AG09309 (cell line): ENCODE data around the gene UBP1.
"Not testable (repeated sequence)": the region's sequence is repeated elsewhere in the genome, so short reads cannot be mapped to it uniquely, and the experiment has no call there.

Experiments
- DNase-seq: peaks from one replicate; pipeline ENCODE4 v3.0.0-alpha.2; 2010; ENCODE audit warnings: low read depth
- H3K4me3 ChIP-seq: 2 replicates; pipeline ENCODE4 v1.5.1; 2011; ENCODE audit warnings: mild to moderate bottlenecking, low read depth, low read length, moderate library complexity; ENCODE audit not compliant: control insufficient read depth
- TF ChIP-seq, protein P1 (sequence below): IDR thresholded peaks from 2 replicates; pipeline ENCODE4 v1.5.1; 2011; ENCODE audit warnings: mild to moderate bottlenecking, low read depth, low read length, inconsistent platforms; ENCODE audit not compliant: insufficient read depth, control insufficient read depth; ENCODE audit errors: missing control alignments

UBP1 gene

DNA sequence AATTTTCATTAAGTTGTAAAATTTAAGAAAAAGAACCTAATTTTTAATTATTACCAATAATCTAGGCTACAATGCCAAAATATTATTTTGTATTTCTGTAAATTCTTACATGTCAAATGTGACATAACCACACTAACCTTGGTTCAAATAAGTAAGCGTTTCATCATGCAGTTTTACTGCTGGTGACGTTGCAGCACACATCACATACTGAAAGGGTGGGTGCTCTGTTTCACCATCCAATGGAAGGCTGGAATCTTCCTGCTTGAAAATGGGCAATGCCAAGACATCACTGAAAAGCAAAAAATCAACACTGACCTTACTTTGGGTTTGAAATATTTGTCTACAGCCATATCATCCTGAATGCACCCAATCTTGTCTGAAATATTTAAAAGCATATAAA is 14.8 kb downstream of the UBP1 start:
- DNase-seq = no peak
- H3K4me3 ChIP-seq = no peak overlapping the region
- TF ChIP-seq, protein P1, sequence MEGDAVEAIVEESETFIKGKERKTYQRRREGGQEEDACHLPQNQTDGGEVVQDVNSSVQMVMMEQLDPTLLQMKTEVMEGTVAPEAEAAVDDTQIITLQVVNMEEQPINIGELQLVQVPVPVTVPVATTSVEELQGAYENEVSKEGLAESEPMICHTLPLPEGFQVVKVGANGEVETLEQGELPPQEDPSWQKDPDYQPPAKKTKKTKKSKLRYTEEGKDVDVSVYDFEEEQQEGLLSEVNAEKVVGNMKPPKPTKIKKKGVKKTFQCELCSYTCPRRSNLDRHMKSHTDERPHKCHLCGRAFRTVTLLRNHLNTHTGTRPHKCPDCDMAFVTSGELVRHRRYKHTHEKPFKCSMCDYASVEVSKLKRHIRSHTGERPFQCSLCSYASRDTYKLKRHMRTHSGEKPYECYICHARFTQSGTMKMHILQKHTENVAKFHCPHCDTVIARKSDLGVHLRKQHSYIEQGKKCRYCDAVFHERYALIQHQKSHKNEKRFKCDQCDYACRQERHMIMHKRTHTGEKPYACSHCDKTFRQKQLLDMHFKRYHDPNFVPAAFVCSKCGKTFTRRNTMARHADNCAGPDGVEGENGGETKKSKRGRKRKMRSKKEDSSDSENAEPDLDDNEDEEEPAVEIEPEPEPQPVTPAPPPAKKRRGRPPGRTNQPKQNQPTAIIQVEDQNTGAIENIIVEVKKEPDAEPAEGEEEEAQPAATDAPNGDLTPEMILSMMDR = no peak

DNA sequence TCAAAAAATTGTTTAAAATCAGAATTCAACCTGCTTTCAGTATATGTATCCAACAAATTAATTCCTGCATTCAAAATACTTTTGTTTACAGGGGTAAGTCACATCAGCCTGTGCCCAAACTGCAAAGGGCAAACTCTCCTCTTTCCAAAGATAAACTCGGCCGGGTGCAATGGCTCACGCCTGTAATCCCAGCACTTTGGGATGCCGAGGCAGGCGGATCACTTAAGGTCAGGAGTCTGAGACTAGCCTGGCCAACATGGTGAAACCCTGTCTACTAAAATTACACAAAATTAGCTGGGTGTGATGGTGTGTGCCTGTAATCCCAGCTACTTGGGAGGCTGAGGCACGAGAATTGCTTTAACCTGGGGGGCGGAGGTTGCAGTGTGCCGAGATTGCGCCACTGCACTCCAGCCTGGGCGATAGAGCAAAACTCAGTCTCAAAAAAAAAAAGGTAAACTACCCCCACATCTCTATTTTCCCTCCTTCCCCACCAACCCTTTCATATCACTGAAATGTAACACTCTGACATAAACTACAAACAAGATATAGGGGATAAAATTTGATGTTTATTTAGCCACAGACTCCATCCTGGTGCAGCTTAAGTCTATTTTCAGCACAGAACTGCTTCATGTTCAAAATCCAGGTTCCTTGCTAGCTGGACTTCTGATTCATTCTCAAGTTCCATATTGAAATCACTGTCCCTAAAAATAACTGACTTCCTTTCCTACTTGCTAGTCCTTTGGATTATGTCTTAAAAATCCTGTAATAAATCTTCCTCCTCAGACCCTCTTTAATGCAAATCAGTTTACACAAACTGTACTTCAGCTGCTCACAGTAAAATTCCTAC is 15.4 kb downstream of the UBP1 start:
- TF ChIP-seq, protein P1 = no peak
- no peak for DNase-seq
- H3K4me3 ChIP-seq = no peak overlapping the region

DNA sequence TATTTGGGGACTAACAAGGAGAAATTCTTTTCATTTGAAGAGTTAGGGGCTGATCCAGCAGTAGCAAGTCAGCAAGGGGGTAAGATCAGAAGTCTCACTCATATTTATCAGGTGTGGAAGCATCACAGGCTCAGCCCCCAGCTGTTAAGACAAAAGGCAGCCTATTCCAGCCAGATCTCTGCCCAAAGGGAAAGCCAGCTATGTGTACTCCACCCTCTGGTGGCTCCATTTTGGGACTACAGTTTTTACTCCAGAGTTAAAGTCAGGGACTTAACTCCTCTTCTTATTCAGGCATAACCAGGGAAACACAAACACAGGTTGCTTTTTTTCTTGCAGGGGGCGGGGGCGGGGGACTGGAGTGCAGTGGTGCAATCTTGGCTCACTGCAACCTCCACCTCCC is 19.2 kb downstream of the UBP1 start:
- TF ChIP-seq, protein P1 = no peak
- no peak for DNase-seq
- H3K4me3 ChIP-seq = no peak overlapping the region

DNA sequence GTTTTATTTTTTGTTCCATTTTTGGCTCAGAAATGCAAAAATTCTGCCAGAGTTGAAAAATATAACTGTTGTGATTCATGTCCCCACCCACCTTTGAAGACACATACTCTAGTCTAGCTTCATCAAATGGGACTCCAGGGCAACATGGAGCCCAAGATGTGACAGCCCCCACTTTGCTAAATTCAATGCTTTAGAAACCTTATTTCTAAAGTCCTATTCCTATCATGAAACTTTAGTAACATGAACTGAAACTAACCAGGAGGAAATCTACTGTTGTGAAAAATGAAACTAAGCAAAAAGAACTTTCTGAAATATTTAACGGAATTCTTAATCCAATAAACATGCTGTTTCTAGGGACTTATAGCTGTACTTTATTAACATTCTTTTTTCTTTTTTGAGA is 20.3 kb downstream of the UBP1 start:
- TF ChIP-seq, protein P1 = no peak
- DNase-seq = no peak
- H3K4me3 ChIP-seq = no peak overlapping the region

DNA sequence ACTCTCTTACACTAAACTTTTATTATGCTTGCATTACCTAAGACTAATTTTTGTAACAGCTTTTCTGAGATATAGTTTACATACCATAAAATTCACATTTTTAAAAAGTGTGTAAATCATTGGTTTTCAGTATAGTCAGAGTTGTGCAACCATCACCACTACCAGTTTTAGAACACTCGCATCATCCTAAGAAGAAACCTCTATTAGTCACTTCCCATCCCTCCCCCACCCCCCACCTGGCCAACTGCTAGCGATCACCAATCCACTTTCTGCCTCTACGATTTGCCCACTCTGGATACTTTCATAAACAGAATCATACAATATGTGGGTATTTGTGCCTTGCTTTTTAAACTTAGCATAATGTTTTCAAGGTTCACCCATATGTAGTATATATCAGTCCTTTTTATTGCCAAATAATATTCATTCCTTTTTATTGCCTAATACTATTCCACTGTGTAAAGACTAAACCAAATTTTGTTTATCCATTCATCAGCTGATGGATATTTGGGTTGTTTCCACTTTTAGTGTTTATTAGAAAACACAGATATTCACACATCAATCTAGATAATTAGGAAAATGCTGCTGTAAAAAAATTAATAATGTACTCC is 23.0 kb downstream of the UBP1 start:
- H3K4me3 ChIP-seq = no peak overlapping the region
- no peak for DNase-seq
- TF ChIP-seq, protein P1 = no peak

DNA sequence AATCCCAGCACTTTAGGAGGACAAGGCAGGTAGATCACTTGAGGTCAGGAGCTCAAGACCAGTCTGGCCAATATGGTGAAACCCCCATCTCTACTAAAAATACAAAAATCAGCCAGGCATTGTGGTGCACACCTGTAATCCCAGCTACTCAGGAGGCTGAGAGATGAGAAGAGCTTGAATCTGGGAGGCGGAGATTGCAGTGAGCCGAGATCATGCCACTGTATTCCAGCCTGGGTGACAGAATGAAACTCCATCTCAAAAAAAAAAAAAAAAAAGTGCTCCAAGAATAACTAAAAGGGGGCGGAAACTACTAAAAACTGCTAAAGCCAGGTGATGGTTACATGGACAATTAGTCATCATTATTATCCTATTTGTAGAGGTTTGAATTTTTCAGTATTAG is 29.4 kb downstream of the UBP1 start:
- not testable (repeated sequence) for DNase-seq, H3K4me3 ChIP-seq

DNA sequence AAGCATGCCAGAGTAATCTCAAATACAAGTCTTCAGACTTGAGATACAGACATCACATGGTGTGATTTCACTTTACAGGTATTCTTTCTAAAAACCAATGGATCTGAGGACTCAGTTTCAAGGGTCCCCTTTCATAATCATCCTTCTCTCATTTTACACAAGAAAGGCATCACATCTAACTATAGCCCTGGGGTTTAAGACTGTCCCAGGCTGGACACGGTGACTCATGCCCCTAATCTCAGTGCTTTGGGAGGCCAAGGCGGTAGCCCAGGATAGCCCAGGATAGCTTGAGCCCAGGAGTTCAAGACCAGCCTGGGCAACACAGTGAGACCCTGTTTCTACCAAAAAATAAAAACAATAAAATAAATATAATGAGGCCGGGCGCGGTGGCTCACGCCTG is 36.4 kb downstream of the UBP1 start:
- H3K4me3 ChIP-seq = no peak overlapping the region
- TF ChIP-seq, protein P1 = no peak
- no peak for DNase-seq
